Upper lobe of left lung (tissue), 4 donors: Measurements from ENCODE around the gene PRRX1.

Experiments
- POLR2AphosphoS5 ChIP-seq, 2 donors: sonication (generic); formaldehyde crosslinking; IDR thresholded peaks; one replicate each; pipeline ENCODE4 v1.5.1; 2017; ENCODE audit warnings: antibody characterized with exemption in 2 of 2
- TF ChIP-seq, protein P1 (sequence below), 6 experiments: fragments of 450-650 bp in 4 of 6; fragments of 200-600 bp in 2 of 6; sonication (generic) in 2 of 6; IDR thresholded peaks; one replicate each; pipeline ENCODE4 v1.5.1; 2016 to 2019; ENCODE audit warnings: antibody characterized with exemption in 6 of 6

DNA sequence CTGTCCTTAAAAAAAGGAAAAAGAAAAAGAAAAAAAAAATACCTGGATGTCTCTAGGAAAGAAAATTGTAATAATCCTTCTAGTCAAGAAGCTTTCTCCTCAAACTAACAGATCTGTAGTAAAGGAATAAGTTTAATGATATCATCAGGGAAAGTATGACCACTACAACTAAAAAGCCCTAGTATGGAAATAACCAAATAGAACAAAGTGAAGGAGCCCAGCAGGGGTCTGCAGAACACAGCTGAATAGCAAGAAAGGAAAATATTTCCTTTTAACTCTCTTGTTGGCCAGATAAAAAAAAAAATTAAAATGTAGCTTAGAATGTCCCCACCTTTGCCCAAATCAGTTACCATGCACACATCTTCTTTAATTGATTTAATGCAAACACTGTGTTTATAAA lies 43.2 kb downstream of the PRRX1 start:
- TF ChIP-seq, protein P1, sequence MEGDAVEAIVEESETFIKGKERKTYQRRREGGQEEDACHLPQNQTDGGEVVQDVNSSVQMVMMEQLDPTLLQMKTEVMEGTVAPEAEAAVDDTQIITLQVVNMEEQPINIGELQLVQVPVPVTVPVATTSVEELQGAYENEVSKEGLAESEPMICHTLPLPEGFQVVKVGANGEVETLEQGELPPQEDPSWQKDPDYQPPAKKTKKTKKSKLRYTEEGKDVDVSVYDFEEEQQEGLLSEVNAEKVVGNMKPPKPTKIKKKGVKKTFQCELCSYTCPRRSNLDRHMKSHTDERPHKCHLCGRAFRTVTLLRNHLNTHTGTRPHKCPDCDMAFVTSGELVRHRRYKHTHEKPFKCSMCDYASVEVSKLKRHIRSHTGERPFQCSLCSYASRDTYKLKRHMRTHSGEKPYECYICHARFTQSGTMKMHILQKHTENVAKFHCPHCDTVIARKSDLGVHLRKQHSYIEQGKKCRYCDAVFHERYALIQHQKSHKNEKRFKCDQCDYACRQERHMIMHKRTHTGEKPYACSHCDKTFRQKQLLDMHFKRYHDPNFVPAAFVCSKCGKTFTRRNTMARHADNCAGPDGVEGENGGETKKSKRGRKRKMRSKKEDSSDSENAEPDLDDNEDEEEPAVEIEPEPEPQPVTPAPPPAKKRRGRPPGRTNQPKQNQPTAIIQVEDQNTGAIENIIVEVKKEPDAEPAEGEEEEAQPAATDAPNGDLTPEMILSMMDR (IDR thresholded peaks at IDR 0.05) = no peak
- TF ChIP-seq POLR2AphosphoS5 (IDR thresholded peaks at IDR 0.05) = no peak
